ENCODE results near the gene GLCCI1.

GLCCI1 gene

DNA sequence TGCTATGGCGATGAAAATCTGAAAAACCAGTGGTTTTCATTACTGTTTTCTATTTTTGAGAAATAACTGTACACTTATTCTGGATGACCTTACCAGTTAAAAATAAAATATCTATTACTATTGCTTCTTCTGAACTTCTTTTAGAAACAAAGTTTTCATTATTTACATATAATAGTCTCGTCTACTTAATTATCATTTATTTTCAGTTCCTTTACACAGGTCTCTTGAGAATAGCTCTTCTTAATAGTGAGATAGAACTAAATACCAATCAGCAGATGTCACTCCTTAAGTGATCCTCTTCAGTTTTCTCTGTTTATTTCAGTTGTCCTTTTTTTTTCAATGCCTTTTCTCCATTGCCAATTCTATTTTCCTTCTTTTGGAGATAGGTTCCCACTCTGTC lies 4.3 kb upstream of the GLCCI1 start:
- no peak for DNase-seq

DNA sequence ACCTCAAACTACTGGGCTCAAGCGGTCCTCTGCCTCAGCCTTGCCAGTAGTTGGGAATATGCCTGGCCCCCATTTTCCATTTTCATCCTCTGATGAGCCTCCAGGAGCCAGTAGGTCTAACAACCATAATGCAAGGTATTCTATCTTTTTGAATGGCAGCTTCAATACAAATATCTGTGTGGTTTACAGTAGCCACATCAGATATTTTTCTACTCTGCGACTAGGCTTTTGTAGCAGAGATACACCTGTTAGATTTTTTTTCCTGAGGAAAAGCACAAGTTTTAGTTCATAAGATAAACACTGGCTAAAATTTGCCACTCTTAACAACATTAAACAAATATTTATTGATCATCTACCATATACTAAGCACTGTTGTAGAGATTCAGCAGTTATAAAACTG lies 3.9 kb upstream of the GLCCI1 start:
- no peak for DNase-seq

DNA sequence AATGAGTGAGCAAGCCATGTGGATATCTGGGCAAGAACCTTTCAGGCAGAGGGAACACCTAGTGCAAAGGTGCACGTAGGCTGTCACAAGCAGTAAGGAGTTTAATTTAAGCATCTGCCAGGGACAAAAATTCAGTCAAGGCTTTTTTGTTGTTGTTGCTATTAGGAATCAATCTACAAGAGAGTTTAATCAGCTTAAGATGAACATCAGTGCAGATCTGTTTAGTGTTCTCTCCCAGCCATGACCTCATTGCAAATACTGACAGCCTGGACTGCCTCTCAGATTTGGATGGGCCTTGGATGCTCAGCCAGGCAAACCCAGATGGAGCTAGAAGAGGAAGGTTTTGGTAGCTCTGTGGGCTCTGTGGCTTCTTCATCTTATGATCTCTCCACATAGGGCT lies 3.3 kb upstream of the GLCCI1 start:
- DNase-seq = no peak

DNA sequence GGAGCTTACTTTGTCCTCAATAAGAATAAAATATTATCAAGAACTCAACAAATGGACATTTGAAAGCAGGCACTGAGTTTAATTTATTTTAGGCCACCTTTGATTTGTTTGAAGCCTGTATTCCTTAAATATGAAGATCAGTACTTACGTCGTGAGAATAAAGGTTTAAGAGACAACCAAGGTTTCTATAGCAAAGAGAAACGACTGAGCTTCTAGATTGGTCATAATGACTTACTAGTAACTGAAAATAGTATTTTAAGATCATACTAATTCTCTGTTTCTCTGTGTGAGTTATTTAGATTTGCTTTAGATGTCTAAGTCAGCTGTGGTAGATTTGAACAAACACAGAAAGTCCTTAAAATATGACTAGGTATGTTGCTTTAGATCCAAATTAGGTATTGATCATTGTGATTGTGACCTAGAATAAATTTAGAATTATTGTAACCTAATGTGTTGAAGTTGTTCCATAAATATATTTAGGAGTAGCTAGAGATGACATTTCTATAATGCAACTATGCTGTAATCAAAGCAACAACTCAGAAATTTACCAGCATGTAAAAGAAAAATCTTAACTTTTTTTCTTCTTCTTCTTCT lies 2.4 kb upstream of the GLCCI1 start:
- no peak for DNase-seq

DNA sequence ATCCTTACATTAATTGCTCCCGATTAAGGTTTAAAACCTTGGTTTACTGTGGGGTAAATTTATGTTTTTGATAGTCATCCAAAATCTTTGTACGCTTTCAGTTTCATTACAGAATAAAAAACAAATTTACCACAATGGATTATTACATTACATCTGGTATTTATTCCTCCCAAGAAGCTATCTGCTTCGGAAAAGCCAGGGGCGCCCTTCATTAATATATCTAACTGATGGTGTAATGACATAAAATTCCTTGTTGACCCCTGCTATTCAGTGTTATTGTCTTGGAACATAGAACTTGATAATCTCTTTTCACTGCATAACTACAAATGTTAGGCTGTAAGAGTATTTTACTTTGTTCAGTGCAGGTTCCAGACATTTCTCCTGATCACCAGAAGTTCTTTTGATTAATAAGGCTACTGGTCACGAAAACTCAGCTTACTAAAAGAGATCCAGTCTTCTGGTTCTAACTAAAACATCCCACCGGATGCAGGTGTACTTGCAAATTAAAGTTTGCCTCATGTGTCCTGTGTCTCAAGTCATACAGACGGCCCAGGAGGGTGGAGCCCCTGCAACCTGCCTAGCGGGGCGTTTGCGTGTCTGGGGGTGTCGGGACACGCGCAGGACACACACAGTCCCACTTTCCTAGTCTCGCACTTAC lies 581 bp upstream of the GLCCI1 start:
- DNase-seq = peak; percentile 17

DNA sequence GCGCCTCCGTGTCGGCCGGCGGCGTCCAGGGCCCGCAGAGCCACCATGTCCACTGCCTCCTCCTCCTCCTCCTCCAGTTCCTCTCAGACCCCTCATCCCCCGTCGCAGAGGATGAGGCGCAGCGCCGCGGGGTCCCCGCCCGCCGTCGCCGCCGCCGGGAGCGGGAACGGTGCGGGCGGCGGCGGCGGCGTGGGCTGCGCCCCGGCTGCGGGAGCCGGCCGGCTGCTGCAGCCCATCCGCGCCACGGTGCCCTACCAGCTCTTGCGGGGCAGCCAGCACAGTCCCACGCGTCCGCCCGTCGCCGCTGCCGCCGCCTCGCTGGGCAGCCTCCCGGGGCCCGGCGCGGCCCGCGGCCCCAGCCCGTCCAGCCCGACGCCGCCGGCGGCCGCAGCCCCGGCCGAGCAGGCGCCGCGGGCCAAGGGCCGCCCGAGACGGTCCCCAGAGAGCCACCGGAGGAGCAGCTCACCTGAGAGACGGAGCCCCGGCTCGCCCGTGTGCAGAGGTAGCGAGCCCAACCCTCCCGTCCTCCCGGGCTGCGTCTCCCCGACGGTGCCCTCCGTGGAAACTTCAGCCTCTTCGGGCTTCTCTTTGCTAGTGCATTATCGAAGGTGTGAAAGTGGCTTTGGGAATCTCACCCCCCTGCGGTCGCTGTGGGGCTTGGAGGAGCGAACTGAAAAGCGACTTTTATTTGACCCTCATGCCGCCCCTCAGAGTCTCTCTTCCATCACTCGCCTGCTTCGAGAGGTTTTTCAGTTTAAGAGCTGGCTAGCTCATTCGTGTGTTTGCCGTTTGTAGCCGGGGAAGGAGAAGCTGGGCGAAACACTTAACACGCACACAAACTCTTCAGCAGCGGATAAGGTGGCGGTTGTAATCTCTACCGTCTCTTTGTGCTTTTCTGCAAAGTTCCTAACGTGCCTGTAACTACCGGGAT lies 975 bp downstream of the GLCCI1 start:
- peak; percentile 52 for DNase-seq

DNA sequence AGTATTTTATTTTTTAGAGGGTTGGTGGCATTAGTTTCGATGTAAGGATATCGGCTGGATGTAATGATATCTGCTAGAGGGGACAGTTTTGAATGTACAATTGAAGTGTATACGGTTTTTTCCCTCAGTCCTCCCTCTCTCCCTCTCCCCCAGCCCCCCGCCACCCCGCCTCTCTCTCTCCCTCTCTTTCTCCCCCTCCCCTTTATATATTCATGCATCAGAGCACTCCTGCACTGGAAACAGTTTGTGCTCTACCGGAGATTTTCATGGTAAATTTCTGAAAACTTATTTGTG lies 1.6 kb downstream of the GLCCI1 start:
- DNase-seq = no peak

DNA sequence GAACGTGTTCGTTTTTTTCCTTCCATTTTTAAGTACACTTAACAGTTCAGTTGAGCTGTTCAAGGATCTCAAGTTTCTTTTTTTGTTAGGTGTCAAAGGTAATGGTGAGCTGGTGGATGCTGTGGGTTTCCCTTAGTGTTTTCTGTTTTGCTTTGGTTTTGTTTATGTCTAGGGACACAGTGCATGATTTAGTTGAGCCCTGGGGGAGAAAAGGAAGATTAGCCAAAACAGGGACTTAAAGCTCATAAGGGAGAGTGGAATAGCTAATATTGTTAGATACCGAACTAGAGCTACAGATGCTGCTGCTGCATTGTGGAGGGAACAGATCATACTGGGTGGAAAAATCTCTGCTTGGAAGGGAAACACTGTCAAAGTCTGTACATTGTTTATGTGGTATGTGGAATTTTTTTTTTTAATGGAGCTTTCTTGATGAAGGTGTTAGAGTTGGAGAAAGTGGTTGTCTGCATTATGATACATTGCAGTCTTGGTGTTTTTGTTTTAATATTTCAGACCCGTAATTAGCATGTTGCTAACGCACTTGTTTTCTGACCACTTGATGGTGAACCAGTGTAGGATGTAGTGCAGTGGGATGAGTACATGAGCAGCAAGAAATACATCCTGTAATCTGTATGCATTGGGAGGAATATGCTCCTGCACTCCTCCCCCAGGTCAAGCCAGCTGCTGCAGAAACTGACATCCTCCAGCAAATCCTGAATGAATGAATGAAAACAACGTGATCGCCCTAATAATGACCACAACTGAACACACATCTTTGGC lies 2.1 kb downstream of the GLCCI1 start:
- DNase-seq = peak; percentile 35

DNA sequence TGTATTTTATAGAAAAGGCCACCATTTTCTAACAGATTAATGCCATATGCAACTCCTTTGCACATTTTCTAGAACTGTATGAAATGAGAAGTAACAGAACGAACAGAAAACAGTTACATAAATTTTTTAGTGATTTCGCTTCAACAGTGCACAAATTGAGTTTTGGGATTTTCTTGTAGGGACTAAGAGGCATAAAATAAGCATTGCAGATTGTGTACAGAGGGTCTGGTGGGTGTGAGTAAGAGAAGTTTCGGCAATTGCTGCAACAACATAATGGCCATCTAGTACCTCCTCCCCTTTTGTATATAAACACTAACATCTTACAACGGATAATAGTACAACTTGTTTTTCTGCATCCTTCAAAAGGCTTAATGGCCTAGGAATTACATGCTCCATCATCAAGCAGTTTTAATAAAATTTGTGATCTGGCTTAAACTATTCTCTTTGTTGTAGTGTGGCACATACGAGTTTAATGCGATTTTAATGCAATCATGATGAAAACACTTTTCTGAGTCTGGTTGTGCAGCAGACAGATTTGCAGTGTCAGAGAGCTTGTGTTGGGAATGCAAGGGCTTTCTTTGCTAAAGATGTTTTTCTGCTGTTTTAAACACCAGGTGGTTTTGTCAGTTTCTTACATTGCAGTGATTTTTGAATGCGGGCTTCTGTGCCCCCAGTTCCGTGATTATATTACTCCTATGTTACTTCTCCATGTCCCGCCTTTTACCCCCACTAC lies 2.9 kb downstream of the GLCCI1 start:
- DNase-seq = no peak

DNA sequence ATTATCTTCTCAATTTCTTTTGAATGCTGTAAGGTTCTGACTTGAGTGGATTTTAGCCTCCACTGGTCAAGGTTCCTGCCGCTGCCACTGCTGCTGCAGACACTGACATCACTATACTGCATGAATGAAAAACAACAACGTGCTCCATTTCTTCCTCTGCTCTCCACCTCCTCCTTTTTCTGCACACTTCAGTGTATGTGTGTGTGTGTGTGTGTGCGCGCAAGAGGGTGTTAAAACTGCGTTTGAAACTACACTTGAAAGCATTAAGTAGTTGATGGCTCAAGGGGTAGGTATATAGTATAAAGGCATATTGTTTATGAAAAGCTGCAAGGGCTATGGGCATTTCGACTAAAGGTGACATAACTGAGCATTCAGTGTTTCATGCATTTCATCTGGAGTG lies 3.5 kb downstream of the GLCCI1 start:
- DNase-seq = peak; percentile 43

DNA sequence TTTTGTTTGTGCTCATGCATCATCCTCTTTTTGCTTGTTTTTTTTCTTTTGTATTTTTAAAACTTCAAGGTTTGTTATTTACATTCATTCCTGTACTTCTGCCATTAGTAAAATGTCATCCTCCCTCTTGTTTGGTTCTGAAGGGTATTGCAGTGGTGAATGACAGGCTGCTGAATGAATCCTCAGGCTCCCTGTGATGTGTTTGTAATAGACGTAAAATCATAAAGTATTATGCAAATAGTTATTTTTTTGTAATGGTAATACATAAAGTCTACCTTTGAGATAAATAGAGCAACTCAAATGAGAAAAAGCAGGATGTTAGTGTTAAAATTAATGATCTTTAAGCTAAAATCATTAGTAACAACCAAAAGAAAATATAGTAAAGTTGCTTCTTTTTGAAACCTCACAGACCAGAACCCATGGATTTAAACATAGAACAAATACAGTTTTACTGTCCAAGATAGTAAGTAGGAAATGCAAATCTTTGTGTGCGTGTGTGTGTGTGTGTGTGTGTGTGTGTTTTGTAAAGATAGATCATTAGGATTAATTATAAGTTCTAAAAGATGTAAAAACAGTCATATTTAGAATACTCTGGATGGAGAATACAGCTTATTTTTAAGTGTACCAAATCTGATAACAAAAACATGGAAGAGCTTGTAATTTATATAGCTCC lies 4.5 kb downstream of the GLCCI1 start:
- no peak for DNase-seq

DNA sequence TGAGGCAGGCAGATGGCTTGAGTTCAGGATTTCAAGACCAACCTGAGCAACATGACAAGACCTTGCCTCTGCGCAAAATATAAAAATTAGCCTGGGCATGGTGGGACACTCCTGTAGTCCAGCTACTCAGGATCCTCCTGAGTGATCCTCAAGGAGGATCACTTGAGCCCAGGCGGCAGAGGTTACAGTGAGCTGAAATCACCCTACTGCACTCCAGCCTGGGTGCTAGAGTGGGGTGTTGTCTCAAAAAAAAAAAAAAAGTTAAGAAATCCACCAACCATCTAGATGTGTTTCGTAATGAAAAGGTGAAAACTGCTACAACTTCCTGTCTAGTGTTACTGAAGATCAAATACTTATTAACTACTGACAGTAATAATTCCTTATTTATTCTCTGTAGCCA lies 8.1 kb downstream of the GLCCI1 start:
- DNase-seq = peak; percentile 34

DNA sequence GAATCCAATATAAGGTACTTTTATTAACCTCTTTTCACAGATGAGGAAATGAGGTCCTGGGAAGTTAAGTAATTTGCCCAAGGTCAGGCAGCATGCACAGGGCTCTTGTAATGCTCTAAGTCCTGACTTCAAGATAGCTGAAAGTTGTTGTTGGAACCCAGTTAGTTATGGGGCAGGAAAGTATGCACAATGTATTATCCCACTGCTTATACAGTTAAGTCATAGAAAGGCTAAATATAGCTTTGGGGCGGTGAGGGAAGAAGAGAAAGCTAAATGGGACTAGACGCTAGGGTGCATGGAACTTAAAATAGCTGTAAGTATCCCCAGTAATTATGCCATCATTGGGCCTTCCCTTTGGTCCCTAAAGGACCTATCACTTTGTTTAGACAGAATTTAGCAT lies 9.2 kb downstream of the GLCCI1 start:
- no peak for DNase-seq

DNA sequence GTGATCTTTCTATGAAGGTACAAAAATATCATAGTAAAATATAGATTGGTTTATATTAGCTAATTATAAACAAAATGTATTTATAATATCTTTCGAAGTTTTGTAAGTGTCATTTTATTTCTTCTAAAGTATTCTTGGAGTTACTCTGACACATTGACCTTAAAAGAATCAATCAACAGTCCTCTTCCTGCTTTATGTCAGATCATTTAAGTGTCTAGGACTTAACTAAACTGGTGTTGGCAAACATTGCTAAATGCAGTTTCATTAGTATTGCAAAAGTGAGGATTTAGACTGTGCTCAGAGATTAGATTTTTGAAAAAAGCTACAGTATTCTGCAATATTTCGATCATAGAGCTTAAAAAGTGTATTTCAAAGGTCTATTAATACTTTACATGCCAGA lies 10.3 kb downstream of the GLCCI1 start:
- no peak for DNase-seq

DNA sequence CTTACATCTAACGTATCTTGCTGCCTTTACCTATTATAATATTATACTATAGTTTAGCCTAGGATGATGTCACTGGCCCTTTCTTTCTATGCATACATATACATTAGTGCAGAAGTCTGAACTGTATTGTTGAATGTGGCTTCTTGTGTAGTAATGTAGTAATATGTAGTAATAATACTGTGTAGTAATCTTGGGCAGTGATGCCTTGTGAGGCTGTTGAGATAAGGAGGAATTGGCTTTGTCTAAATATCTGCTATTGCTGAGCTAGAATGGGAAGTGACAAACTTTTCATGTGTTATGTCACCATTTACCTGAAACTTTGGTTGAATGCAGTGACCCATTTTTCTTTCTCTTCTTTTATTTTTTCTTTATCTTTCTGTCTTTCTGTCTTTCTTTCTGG lies 11.0 kb downstream of the GLCCI1 start:
- DNase-seq = no peak

DNA sequence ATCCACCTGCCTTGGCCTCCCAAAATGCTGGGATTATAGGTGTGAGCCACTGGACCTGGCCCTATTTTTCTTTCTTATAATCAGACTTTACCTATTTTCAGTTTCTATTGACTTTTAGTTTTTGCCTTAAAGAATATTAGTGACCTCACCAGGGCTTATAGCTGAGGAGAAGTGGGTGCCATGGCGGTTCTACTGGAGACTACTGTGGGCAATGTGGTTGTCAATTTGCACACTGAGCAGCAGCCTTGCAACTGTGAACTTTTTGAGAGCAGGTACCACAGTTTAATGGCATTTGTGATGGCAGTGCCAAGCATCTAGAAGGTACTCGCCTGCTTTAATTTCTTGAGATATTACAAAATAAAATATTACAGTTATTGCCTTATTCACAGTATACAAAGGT lies 11.5 kb downstream of the GLCCI1 start:
- peak; percentile 23 for DNase-seq

DNA sequence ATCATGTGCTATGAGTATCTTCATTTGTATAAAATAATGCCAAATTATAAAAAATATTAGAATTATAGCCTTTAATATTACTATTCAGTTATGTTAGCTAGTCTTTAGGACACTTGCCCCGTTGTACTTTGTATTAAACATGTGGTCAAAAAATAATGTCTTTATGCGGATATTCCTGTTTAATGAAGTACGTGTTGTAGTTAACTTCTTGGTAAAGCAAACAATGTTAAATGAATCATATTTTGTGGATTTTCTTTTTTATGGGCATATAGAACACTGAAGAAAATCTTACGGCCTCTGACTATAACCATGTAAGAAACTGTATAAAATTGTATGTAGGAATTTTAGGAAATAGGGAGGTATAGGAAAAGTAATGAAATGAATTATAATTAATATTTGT lies 14.3 kb downstream of the GLCCI1 start:
- DNase-seq = no peak

DNA sequence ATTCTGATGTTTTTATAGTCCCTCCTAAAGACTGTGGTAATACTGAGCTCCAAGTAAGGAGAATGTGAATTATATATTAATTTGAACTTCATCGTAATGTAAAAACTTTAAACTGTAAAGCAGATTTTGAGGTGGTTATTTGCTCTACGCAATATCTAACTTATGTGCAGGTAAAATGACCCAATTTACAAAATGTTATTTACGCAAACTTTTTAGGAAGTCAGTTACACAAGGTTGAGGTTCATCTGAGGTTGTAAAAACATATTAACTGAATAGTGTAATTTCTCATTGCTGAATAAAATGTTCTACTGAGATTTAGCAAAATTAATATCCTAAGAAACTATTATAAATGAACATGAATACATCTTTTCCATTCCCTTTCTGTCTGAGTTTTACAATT lies 15.8 kb downstream of the GLCCI1 start:
- no peak for DNase-seq

DNA sequence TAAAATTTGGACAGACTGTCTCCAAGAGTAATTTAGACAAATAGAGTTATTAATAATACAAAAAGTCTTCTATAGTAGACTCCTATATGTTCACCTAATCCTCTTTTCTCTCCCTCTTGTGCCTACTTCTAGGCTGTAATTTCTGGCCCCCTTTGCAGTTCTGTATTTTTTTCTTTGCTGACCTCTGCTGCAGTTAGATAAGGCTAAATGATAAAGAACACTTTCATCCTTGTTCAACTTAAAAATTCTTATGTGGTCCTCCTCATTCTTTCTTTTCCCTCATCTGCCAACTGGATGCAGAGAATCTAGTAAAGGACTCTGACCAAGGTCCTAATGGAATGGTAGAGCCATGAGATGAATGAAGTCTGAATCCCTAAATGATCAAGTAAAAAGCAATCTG lies 20.1 kb downstream of the GLCCI1 start:
- DNase-seq = no peak

DNA sequence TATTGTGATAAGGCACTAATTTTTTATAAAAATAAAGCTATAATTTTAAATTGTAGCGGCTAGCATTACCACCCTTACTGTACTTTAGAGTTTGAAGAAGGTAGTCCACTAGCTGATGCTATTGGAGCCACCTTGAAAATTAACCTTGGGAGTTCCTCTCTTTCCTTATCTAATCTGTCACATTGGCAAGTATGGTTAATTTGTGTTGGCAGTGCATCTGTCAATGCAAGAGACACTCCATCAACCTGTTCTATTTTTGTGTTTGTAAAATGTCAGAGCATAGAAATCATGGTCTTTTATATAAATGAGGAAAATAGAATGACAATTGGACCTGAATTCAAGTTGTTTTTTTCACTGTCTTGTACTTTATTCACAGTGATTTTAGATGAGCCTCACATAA lies 20.5 kb downstream of the GLCCI1 start:
- DNase-seq = no peak

DNA sequence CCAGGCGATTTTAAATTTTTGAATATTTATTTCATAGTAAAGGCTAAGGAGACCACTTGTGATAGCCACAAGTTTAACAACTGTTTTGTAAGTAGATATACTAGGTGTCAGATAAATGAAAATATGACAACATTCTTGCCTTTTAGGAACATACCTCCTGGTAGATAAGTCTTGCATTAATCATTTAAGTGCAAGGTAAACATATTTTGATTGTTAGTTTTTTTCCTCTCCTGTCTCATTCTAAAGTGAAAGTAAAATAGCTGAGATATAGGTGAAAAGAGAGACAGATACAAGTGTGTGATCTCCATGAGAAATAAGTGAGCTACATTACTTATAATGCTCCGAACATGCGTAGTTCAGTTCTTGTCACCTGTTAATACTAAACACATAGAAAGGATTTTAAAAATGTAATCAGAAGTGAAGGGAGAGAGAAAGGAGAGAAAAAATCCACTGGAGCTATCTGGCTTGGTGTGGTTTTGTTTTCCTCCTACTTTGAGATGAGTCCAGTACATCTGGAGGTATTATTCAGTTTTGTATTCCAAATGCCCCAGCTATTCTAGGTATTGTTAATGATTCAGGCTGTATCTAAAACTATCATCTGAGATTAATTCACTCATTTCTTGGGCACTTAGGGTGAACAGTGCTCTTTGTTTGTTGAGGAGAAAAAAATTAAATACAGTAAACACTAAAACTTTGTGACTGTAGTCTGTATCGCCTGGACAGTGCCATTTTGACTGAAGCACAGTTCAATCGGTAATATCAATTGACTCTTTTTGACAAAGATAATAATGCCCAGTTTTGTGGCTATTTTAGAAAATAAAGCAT lies 21.2 kb downstream of the GLCCI1 start:
- DNase-seq = no peak

DNA sequence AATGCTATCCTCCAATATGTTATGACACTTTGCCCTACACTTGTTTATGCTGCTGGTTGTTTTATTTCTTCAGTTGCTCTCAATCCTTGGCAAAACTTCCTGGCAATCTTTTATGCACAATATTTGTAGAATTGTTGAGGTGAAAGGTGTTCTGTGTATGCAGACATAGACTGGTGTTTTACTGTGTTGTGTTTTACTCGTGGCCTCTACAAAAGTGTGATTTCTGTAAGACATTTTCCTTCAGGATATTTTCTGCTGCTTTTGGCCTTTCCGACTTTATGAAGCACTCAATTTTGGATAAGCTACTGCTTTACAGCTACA lies 21.8 kb downstream of the GLCCI1 start:
- DNase-seq = no peak

Measured in CD4-positive, alpha-beta T cell treated with Interleukin-12 subunit alpha and Interleukin-12 subunit beta, for 1 hour (primary cell).